C1 segment of cervical spinal cord (tissue), 14 donors: ENCODE measurements around the gene OR10K1.
"Not testable (repeated sequence)": the region's sequence is repeated elsewhere in the genome, so short reads cannot be mapped to it uniquely, and the experiment has no call there.

Source experiments
- DNase-seq, 14 donors: peaks; one replicate each; lab custom pipeline; 2025; lab: John Stamatoyannopoulos, UW

Gene OR10K1, protein sequence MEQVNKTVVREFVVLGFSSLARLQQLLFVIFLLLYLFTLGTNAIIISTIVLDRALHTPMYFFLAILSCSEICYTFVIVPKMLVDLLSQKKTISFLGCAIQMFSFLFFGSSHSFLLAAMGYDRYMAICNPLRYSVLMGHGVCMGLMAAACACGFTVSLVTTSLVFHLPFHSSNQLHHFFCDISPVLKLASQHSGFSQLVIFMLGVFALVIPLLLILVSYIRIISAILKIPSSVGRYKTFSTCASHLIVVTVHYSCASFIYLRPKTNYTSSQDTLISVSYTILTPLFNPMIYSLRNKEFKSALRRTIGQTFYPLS

DNA sequence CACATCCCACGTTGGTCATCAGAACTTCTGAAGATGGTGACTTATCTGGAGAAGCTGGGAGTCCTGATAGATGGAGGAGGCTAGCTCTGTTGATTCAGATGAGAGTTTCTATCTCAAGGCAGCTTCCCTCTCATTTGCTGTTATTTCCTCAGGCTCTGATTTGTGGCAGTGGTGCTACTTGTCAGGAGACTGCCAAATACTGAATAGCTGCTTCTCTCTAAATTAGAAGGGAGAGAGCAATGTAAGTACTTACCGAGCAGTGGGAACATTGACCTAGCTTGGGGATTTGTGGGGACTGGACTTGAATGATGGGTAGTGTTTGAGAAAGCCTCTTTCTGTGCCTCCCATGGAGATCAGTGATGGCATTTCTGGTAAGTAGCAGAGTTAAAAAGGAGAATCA is at the start of gene OR10K1:
Gene OR10K1, plus strand, starts transcription at position 301 of the 400 bp plus-strand sequence. CDS start 3,728 bp downstream, outside the sequence.
- no peak for DNase-seq

DNA sequence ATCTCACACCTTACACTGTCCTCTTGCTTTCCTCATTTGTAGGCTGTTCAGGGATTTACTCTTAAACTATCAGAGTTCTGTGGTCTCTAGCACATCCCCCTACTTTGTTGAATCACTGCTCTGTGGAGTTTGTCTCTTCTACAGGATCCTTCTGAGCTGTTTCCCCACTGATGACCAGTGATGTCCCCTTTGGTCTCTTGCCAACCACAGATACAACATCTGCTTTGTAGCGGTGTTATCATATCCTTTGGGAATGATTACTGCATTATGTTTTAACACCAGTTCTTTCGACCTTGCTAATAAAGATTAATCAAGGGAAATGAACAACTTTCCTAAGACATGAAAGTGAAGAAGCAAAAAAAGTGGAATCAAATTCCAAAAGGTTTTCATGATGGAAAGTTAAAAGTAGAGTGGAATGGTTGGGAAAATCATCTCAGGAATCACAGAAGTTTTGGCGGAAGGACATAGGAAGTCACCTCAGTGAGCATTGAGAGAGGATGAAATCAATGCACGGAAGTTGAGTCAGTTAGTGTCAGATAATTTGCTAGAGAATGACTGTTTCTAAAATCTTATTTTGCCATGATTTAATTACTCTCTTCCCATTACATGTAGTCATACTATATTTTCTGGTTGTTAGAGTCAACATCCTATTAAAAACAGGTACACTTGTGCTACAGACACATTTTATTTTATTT is 46.8 kb upstream of the OR10K1 start:
- no peak for DNase-seq

DNA sequence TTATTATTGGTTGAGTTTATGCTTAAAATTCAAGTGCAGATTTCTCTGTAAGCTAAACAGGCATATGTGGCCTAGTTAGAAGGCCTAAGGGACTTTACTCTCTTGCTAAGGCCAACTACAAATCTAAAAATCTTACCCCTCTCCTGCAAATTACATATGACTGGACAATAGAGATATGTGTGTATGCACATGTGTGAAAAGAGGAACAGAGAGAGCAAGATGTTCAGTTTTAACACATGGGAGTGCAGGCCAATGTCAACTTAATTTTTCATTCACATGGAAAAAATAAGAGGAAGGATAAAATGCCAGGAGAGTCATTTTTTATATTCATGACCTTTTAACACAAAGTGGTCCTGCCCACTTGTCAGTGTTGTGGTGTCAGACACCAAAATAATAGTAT is 44.0 kb upstream of the OR10K1 start:
- DNase-seq: no peak

DNA sequence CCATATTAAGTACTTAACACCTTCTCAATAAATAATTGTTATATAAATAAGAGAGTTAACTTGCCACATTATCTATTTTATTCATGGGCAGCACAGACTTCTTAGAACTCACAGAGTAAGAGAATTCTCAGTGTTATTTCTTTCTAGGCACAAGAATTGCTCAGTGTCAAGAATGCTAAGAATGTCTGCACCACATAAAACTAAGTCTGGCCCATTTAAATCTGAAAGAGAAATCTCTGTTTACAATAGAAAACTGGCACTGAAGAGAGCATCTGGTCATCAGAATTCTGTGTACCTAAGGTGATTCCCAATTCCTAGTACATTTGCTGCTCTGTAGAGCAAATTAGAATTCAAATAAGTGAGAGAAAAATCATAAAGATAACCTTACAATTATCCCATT is 39.4 kb upstream of the OR10K1 start:
- no peak for DNase-seq

DNA sequence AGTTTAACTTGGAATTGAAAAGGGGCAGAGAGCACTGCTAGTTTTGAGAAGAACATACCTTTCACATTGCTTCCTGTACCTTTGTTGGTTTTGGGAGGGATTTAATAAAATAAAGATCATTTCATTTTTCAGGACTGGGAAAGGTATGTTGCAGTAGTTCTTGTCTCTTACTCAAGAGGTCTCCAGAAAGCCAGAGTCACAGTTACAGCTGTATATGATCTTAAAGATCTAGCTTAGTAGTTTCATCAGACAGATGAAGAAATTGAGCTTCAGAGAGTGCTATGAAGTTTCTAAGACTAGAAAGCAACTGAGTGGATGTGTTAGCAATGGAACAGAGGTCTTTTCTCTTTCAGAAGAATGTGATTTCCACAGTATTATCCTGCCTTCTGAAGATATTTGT is 36.6 kb upstream of the OR10K1 start:
- no peak for DNase-seq

DNA sequence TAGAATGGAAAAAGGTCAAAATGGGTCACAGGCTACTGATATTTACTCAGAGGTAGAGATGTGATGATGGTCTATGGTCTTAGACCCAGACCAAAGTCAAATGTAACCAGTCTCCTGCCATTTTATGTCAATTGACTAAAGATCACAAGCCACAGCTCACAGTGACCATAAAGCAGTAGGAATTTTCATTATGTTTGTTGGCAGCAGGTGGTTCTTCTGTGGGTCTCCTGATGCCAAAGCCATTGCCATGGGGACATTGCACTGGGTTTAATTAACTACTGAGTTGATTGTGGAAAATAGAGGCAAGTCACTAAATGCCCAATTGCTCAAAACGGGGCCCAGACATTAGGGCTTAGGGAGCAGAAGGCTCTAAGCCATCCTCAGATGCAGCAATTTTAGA is 35.5 kb upstream of the OR10K1 start, which contains the start of gene OR10K2:
Gene OR10K2, minus strand, starts transcription at position 101 of the 400 bp plus-strand sequence. CDS start 5,371 bp downstream, outside the sequence.
- DNase-seq: no peak

DNA sequence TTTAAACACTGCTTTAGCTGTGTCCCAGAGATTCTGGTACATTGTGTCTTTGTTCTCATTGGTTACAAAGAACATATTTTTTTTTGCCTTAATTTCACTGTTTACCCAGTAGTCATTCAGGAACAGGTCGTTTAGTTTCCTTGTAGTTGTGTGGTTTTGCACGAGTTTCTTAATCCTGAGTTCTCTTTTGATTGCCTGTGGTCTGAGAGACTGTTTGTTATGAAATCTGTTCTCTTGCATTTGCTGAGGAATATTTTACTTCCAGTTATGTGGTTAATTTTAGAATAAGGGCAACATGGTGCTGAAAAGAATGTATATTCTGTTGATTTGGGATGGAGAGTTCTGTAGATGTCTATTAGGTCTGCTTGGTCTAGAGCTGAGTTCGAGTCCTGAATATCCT is 31.5 kb upstream of the OR10K1 start:
- DNase-seq: not testable (repeated sequence)

DNA sequence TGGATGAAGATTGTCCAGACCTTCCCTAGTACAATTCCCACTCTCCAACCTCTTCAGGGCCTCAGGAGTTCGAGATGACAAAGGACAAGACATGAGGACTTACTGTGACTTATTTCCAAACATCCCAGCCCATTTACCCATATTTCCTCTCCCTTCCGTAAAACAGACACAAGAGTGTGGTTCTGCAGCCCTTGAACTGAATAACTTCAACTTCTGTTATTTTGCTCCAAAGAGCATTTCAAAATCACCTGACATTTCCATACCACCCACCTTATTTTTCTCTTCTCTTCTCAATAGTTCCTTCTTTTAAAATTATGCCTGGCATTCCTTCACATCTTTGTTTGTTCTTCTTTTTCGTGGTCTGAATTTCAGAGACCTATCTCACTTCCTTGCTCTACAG is 26.9 kb upstream of the OR10K1 start:
- no peak for DNase-seq

DNA sequence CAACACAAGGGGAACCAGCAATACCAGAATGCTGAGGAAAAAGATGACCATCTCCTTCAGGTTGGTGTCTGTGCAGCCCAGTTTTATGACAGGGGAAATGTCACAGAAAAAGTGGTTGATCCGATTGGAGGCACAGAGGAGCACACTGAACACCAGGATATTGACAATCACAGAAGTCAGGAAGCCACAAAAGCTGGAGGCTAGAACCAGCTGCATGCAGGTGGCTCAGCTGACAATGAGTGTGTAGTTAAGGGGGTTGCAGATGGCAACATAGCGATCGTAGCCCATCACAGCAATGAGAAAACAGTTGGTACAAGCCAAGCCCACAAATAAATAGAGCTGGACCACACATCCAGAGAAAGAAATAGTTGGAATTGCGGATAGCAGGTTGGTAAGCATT is 16.3 kb upstream of the OR10K1 start:
- DNase-seq: no peak

DNA sequence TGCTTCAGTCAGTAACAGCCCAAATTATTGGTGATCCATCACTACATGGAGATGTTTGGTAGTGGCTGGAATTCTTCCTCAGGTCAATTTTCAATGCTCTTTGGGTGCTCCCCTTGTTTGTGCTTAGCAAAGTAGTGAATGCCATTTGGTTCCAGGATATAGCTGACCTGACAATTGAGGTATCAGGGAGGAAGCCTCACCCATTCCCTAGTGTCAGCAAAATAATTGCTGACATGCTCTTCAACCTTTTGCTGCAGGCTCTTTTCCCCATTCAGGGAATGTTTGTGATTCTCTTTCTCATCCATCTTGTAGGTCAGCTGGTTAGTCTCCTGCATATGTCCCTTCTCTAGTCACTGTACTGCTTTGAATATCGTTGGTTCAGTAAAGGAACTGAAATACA is 7.1 kb upstream of the OR10K1 start:
- no peak for DNase-seq

DNA sequence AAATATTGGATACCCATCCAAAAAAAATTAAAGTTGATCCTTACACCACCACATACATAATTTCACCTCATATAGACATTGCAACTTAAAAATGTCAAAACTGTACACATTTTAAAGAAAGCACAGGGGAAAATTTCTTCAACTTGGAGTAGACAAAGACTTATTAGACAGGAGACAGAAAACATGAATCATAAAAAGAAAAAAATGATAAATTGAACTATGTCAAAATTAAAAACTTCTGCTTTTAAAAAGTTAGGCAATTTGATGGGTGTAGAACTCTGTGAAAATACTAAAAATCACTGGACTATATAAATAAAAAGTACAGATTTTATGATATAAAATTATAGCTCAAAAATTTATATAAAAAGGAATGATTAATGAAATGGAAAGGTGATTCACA is 4.4 kb upstream of the OR10K1 start:
- no peak for DNase-seq

DNA sequence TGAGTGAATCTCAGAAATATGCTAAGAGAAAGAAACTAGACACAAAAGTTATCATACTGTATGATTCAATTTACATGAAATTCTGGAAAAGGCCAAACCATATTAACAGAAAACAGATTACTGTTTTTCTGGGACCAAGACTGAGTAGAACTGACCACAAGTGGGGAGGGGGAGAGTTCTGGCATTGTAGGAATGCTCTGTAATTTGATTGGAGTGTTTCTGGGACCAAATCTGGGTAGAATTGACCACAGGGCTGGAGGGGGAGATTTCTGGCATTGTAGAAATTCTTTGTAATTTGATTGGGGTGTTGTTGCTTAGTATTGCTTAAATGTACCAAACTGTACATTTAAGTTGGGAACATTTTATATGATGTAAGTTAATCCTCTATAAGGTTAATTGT is 3.4 kb upstream of the OR10K1 start:
- DNase-seq: no peak

DNA sequence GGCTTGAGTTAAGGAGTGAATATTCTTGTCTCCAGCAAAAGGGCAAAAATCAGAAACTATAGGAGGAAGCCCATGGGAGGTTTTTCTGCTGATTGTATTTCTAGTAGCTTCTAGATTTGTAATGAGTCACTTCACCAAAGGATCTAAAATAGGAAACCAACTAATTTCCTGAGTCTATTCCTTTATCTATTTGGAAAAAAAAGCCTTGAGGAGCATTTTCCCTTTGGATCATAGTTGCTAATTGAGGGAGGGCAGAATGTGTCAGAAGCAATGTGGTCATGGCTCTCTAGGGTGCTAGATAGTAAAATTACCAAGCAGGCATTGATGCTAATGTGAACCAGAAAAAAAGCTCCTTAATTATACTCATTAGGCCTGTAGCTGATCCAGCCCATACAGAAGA is 10.3 kb downstream of the OR10K1 start, which contains the start of gene OR10R2:
Gene OR10R2, plus strand, starts transcription at position 301 of the 400 bp plus-strand sequence. CDS start 106 bp downstream, outside the sequence.
- DNase-seq: no peak

DNA sequence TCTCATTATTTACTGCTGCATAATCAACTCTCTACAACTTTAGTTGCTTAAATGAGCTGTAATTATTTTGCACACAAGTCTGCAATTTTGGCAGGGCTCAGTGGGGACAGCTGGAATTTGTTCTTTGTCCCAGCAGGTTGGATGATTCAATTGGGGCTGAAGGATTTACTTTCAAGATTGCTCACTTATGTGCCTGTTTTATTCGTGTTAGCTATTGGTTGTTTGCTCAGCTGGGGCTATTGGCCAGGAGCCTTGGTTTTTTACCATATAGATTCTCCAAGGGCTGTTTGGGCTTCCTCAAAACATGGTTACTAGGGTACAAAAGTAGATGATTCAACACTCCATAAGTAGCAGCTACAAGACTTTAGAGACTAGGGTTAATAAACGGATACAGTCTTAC is 23.8 kb downstream of the OR10K1 start:
- DNase-seq: no peak

DNA sequence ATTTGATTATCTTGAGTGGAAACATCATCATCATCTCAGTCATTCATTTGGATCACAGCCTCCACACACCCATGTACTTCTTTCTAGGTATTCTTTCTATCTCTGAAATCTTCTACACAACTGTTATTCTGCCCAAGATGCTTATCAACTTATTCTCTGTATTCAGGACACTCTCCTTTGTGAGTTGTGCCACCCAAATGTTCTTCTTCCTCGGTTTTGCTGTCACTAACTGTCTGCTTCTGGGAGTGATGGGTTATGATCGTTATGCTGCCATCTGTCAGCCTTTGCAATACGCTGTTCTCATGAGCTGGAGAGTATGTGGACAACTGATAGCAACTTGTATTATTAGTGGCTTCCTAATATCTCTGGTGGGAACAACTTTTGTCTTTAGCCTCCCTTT is 29.7 kb downstream of the OR10K1 start:
- no peak for DNase-seq

DNA sequence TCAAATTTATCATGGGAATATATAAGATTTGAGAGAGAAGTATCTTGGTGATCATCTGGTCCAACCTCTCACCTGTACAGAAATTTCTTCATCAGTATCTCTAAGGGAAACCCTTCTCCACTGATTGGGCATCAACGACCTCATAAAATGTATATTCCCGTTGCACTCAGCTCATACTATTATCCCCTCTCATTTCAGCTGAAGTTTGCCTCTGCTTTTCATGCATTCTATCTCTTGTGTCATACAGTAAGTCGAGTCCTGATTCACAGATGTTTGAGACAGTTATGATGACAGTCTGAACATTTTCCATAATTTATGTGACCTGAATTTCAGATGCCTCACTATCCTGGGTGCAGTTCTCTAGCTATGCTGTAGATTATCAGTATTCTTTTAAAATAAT is 31.4 kb downstream of the OR10K1 start:
- no peak for DNase-seq

DNA sequence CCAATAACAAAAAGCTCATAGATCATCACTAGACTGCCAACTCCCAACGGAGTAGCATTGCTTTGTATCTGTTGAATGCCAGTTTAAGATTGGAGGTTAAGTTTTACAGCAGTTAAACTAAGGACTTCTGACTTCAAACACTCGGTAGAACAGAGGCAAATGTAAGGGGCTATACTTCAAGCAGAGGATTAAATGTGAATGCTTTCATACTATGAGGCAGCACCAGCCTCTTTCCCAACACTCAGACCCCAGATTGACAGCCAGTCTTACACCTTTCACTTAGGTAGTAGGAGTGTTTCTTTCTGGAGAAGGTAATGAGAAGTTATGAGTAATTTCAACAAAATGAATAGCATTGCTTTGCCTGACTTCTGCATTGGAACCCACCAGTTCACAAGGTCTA is 33.2 kb downstream of the OR10K1 start:
- no peak for DNase-seq

DNA sequence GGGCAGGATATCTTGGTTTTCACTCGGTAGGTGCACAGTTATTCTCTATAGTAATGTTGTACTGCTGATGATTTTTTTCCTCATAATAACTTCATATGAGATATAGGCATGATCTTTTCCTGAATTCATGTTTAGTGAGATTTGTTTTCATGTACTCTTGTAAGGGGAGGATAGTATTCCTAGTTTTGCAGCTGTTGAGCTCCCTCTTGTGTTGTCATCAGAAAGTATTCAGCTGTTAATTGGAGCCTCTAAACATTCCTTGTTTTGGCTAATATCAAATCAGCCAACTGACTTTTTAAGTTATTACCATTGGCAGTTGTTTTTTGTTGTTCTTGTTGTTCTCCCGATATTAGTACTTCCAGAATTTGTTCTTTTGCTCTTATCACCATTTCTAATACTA is 34.7 kb downstream of the OR10K1 start:
- no peak for DNase-seq

DNA sequence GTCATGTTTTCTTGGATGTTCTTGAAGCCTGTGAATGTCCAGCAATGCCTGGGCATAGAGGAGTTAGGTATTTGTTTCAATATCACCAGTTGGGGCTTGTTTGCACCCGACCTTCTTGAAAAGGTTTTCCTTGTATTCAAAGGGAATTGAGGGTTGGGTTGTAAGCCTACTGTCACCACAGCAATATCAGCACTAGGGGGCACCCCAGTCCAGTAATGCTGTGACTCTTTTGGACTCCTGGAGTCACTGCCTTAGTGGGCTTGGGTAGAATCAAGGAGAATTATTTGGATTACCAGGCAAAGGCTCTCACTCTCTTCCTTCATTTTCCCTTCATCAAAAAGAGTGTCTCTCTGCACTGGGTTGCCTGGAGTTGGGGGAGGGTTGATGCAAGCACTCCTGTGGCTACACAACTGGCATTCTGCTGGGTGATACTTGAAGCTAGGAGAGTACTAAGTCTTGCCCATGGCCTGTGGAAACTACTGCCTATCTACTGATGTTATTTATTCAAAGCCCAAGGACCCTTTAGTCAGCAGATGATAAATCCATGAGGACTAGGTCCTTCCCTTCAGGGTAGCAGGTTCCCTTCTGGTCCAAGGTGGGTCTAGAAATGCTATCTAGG is 44.8 kb downstream of the OR10K1 start:
- DNase-seq: peak in 1 of 14 donors; percentile 2

DNA sequence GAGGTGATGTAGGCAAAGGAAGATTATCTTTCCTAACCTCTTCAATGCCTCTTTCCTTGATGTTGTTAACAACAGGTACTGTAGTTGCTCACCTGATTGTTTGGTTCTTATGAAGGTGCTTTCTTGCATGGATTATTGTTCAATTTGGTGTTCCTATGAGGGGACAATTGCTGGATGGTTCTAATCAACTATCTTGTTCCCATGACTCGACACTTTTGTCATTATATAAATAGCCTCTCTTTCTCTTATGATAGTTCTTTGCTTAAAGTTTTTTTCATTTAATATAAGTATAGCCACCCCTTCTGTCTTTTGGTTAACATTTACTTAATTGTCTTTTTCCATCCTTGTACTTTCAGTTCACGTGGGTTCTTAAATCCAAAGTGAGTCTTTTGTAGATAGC is 45.9 kb downstream of the OR10K1 start:
- DNase-seq: no peak

DNA sequence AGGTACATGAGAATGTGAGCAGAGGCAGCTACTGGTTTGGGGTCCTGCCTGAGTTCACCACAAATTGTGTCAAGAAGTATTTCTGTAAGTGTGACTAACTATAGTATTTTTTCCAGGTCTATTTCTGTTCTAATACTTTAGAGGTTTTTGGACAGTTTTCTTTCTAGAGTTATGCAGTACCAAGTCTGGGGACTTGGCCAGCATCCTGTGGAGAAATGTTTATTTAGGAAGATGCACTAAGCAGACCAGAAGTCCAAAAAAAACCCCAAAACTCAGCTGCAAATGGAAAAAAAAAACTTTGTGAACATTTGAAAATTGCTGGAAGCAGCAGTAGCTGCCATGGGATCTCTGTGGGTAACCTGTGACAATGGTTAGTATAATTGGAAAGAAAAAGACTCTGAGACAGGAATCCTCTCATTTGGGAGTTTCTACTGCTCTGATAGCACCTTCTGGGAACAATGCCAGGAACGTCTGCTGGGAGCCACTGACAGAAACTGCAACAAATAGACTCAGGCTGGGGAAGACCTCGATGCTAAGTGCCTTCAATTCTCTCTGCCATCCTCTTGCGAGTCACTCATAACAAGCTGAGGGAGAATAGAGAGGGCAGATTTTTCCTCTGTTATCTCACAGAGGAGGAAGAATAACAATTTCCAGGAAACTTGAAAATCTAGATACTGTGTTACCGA is 48.0 kb downstream of the OR10K1 start:
- DNase-seq: no peak

DNA sequence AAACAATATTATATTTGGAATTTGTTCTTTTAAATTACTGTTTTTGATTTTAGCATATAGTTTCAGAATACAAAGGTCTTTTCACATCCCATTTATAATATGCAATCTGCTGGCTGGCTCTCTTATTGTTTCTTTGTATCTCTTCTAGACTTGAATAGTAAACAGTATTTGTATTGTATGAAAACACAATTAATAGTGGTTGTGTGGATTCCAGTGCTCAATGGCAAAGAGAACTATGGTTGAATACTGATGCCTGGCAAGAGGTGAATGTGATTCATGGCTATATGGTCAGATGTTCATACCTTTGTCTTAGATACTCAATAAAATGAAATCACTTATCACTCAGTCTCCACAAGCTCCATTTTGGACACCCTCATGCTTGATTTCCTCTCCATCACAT is 55.3 kb downstream of the OR10K1 start:
- no peak for DNase-seq
